Chondrocyte (in vitro differentiated cells): Measurements from ENCODE around the gene B4GALT7. TPM values are rescaled to one million over a fixed set of nuclear protein-coding genes. Genes with fewer than 3 reads are reported as not detected.

Experiments
- DNase-seq: peaks from one replicate; pipeline ENCODE4 v3.0.0; 2021; ENCODE audit warnings: mixed read lengths, low spot score
- H3K27ac Mint-ChIP-seq: one replicate; pipeline ENCODE4 v1.8.0; 2021; ENCODE audit warnings: mild to moderate bottlenecking, moderate library complexity, mixed read lengths; ENCODE audit not compliant: unreplicated experiment
- H3K27me3 Mint-ChIP-seq: 2 replicates; pipeline ENCODE4 v1.8.0; 2021; ENCODE audit warnings: low read depth, mixed read lengths
- H3K36me3 Mint-ChIP-seq: 2 replicates; pipeline ENCODE4 v1.8.0; 2021; ENCODE audit warnings: low read depth, mixed read lengths
- H3K4me1 Mint-ChIP-seq: 2 replicates; pipeline ENCODE4 v1.8.0; 2021; ENCODE audit warnings: low read depth, mild to moderate bottlenecking, mixed read lengths
- H3K4me3 Mint-ChIP-seq: one replicate; pipeline ENCODE4 v1.8.0; 2021; ENCODE audit warnings: mild to moderate bottlenecking, moderate library complexity, mixed read lengths; ENCODE audit not compliant: unreplicated experiment
- H3K9me3 Mint-ChIP-seq: 2 replicates; pipeline ENCODE4 v1.8.0; 2021; ENCODE audit warnings: low read depth, mixed read lengths
- CTCF ChIP-seq: fragments of 200-600 bp; sonication (generic); IDR thresholded peaks from 2 replicates; pipeline ENCODE4 v1.5.0; 2021; ENCODE audit warnings: antibody characterized with exemption, mild to moderate bottlenecking, moderate library complexity
- total RNA-seq: library from RNA; stranded (reverse); gene quantifications from 3 replicates; pipeline ENCODE4 v1.2.1, GENCODE V29; 2021

B4GALT7 gene
- total RNA-seq, 1 donor from 2014 or later, result 43.9 TPM

GRCh38 chr5:177606071-177607051 lies 6.4 kb downstream of the B4GALT7 start:
- no peak for TF ChIP-seq CTCF
- peak; percentile 92 for DNase-seq
- H3K27ac Mint-ChIP-seq, result no peak overlapping the region
- no peaks in the 10 kb centered on the region for H3K9me3 Mint-ChIP-seq
- H3K36me3 Mint-ChIP-seq, result peaks cover 3% of the 10 kb centered on the region
- H3K27me3 Mint-ChIP-seq, result no peaks in the 10 kb centered on the region
- H3K4me3 Mint-ChIP-seq, result no peak overlapping the region
- peaks cover 20% of the 10 kb centered on the region for H3K4me1 Mint-ChIP-seq

GRCh38 chr5:177607115-177607451 lies 7.2 kb downstream of the B4GALT7 start:
- Mint-ChIP-seq H3K4me3 (no peak overlapping the region), H3K27ac (no peak overlapping the region), H3K36me3 (peaks cover 3% of the 10 kb centered on the region), H3K4me1 (peaks cover 17% of the 10 kb centered on the region), H3K9me3 (no peaks in the 10 kb centered on the region), H3K27me3 (no peaks in the 10 kb centered on the region)
- no peak for TF ChIP-seq CTCF
- DNase-seq, result peak; percentile 88

- peaks cover 3% of the 10 kb centered on the region for H3K36me3 Mint-ChIP-seq
- H3K4me3 Mint-ChIP-seq, result no peak overlapping the region
- peaks cover 17% of the 10 kb centered on the region for H3K4me1 Mint-ChIP-seq
- peak; percentile 96 for DNase-seq
- TF ChIP-seq CTCF, result peak; percentile 96
- no peaks in the 10 kb centered on the region for H3K27me3 Mint-ChIP-seq
- H3K9me3 Mint-ChIP-seq, result no peaks in the 10 kb centered on the region
- H3K27ac Mint-ChIP-seq, result no peak overlapping the region
Measured at GRCh38 chr5:177607452-177608192, 7.7 kb downstream of the B4GALT7 start.

- no peak for TF ChIP-seq CTCF
- Mint-ChIP-seq H3K27ac (no peak overlapping the region), H3K4me3 (no peak overlapping the region), H3K9me3 (no peaks in the 10 kb centered on the region), H3K4me1 (peaks cover 17% of the 10 kb centered on the region), H3K36me3 (peaks cover 5% of the 10 kb centered on the region), H3K27me3 (no peaks in the 10 kb centered on the region)
- DNase-seq, result no peak
Measured at GRCh38 chr5:177608243-177609075, 8.5 kb downstream of the B4GALT7 start.
